Measurements from ENCODE around the gene LTBP1.
A peak's percentile ranks its signal among the peaks of the same experiment; 100 is the strongest.

The LTBP1 gene

DNA sequence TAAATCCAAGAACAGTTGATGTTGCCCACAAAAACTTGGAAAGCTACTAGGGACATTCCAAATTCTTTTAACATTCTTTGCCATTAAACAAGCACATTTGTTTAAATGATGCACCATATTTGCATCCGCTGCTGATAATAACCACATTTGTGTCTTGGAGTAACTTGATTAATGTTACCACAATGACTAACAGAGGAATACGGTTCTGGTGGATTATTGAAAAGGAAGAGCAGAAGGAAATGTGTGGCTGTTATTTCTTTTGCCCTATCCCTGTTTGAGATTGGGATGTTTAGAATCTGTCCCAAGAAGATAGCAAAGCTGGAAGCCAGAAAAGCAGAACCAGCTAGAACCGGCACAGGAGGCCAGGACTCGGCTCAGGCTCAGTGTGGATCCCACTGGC is 490.5 kb downstream of the LTBP1 start:
- TF ChIP-seq EP300 (IDR thresholded peaks at IDR 0.05; ENCODE audit: borderline replicate concordance) = no peak
- TF ChIP-seq TAF1 (IDR thresholded peaks at IDR 0.05; ENCODE audit: low read depth) = no peak
- TF ChIP-seq, protein P1, sequence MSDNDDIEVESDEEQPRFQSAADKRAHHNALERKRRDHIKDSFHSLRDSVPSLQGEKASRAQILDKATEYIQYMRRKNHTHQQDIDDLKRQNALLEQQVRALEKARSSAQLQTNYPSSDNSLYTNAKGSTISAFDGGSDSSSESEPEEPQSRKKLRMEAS (IDR thresholded peaks at IDR 0.05) = no peak
- TF ChIP-seq TEAD4 (IDR thresholded peaks at IDR 0.05) = no peak
- TF ChIP-seq FOXM1 (IDR thresholded peaks at IDR 0.05; ENCODE audit: borderline replicate concordance, low read depth) = no peak
- TF ChIP-seq ZBTB7A (IDR thresholded peaks at IDR 0.05; ENCODE audit: low read depth) = no peak
- TF ChIP-seq RAD21 (IDR thresholded peaks at IDR 0.05; ENCODE audit: low read depth) = no peak
- no peak for TF ChIP-seq EGR1 (IDR thresholded peaks at IDR 0.05)
- no peak for TF ChIP-seq CEBPB (IDR thresholded peaks at IDR 0.05)
- no peak for TF ChIP-seq CREB1 (IDR thresholded peaks at IDR 0.05; ENCODE audit: low read depth)
- TF ChIP-seq, protein P2, sequence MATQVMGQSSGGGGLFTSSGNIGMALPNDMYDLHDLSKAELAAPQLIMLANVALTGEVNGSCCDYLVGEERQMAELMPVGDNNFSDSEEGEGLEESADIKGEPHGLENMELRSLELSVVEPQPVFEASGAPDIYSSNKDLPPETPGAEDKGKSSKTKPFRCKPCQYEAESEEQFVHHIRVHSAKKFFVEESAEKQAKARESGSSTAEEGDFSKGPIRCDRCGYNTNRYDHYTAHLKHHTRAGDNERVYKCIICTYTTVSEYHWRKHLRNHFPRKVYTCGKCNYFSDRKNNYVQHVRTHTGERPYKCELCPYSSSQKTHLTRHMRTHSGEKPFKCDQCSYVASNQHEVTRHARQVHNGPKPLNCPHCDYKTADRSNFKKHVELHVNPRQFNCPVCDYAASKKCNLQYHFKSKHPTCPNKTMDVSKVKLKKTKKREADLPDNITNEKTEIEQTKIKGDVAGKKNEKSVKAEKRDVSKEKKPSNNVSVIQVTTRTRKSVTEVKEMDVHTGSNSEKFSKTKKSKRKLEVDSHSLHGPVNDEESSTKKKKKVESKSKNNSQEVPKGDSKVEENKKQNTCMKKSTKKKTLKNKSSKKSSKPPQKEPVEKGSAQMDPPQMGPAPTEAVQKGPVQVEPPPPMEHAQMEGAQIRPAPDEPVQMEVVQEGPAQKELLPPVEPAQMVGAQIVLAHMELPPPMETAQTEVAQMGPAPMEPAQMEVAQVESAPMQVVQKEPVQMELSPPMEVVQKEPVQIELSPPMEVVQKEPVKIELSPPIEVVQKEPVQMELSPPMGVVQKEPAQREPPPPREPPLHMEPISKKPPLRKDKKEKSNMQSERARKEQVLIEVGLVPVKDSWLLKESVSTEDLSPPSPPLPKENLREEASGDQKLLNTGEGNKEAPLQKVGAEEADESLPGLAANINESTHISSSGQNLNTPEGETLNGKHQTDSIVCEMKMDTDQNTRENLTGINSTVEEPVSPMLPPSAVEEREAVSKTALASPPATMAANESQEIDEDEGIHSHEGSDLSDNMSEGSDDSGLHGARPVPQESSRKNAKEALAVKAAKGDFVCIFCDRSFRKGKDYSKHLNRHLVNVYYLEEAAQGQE (IDR thresholded peaks at IDR 0.05; ENCODE audit: low read depth) = no peak
- TF ChIP-seq, protein P3, sequence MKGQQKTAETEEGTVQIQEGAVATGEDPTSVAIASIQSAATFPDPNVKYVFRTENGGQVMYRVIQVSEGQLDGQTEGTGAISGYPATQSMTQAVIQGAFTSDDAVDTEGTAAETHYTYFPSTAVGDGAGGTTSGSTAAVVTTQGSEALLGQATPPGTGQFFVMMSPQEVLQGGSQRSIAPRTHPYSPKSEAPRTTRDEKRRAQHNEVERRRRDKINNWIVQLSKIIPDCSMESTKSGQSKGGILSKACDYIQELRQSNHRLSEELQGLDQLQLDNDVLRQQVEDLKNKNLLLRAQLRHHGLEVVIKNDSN (IDR thresholded peaks at IDR 0.05) = no peak

DNA sequence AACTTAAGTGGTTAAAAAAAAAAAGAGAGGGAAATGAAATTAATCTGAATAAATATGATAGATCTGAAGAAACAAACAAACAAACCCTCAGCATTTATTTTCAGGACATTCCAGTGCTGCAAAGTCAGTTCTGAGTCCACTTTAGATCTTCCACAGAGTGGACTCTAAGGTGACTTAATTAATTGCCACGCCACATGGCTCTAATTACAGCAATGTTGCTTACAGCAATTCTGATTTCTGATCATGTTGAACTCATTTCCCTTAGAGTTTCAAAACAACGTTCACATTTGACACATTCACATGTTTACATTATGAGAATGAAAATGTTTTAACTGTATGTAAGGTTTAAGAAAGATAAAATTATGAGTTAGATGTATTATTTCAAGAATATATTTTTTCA is 491.1 kb downstream of the LTBP1 start:
- TF ChIP-seq, protein P1 (IDR thresholded peaks at IDR 0.05) = no peak
- TF ChIP-seq NFIC (IDR thresholded peaks at IDR 0.05) (no peak), FOXM1 (IDR thresholded peaks at IDR 0.05; ENCODE audit: borderline replicate concordance, low read depth) (no peak), YY1 (IDR thresholded peaks at IDR 0.05; ENCODE audit: low read depth) (no peak), CEBPB (IDR thresholded peaks at IDR 0.05) (no peak), TAF1 (IDR thresholded peaks at IDR 0.05; ENCODE audit: low read depth) (no peak), CREB1 (IDR thresholded peaks at IDR 0.05; ENCODE audit: low read depth) (no peak), RAD21 (IDR thresholded peaks at IDR 0.05; ENCODE audit: low read depth) (no peak), EP300 (IDR thresholded peaks at IDR 0.05; ENCODE audit: borderline replicate concordance) (no peak), TEAD4 (IDR thresholded peaks at IDR 0.05) (no peak), EGR1 (IDR thresholded peaks at IDR 0.05) (no peak)
- TF ChIP-seq, protein P2 (IDR thresholded peaks at IDR 0.05; ENCODE audit: low read depth) = no peak
- TF ChIP-seq, protein P3 (IDR thresholded peaks at IDR 0.05) = no peak

DNA sequence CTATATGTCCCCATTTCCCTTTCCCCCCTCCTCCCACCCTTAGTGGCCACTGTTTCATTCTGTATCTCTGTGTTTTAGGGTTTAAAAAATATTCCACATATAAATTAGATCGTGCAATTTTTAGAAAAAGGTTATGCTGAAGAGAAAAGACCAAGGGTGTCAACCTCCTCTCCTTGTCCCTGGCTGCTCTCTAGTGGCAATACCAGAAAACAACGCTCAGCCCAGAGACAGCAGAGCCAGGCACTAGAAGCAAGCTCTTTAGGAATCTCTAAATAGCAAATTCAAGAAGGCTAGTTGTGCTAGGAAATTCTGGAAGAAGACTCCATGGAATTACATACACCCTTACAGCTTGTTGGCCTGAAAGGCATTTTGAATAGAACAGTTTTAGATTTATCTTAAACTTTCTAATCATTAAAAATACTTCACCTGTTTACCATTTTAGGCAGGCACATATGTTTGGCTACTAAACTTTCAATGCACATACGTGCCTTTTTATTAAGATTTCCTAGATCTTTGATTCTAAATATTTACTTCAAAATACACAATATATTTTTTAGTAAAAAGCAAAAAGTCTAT is 494.6 kb downstream of the LTBP1 start:
- TF ChIP-seq, protein P1 (IDR thresholded peaks at IDR 0.05) = no peak
- TF ChIP-seq NFIC (IDR thresholded peaks at IDR 0.05) (no peak), RAD21 (IDR thresholded peaks at IDR 0.05; ENCODE audit: low read depth) (peak; percentile 79), EGR1 (IDR thresholded peaks at IDR 0.05) (no peak)

DNA sequence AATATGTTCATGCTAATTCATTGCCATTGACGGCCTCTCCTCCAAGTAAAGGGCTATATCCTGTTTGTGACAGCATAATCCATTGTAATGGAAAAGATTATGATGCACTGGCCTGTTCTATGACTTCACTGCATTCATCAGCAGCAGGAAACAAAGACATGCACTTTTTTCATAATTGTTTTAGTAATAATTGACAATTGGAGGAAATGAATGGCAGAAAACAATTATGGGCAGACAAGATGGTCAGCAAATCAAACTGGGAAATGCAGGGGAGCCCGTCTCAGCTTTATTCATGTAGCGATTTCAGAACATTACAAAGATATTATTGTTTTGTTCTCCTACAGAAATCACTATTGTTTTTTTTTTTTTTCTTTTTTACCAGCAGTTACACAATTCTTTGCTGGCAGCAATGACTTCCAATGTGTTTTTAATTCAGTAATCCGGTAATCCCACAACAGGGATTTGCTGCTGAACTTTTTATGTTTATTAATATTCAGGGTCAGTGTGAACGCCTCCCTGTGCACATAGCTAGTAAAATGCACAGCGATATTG is 495.9 kb downstream of the LTBP1 start:
- no peak for TF ChIP-seq YY1 (IDR thresholded peaks at IDR 0.05; ENCODE audit: low read depth)
- no peak for TF ChIP-seq NFIC (IDR thresholded peaks at IDR 0.05)
- TF ChIP-seq FOXM1 (IDR thresholded peaks at IDR 0.05; ENCODE audit: borderline replicate concordance, low read depth) = no peak
- no peak for TF ChIP-seq ZBTB7A (IDR thresholded peaks at IDR 0.05; ENCODE audit: low read depth)
- no peak for TF ChIP-seq CEBPB (IDR thresholded peaks at IDR 0.05)
- TF ChIP-seq TCF12 (IDR thresholded peaks at IDR 0.05; ENCODE audit: low read depth) = no peak
- TF ChIP-seq, protein P2 (IDR thresholded peaks at IDR 0.05; ENCODE audit: low read depth) = no peak

Measured in Ishikawa (cell line).